Ishikawa (cell line): ENCODE data around the gene VTI1A.

Source experiments
- CEBPB ChIP-seq: IDR thresholded peaks from 2 replicates; pipeline ENCODE4 v1.6.1; 2012
- CREB1 ChIP-seq: IDR thresholded peaks from 2 replicates; pipeline ENCODE4 v1.6.1; 2012; ENCODE audit warnings: low read depth
- EGR1 ChIP-seq: IDR thresholded peaks from 2 replicates; pipeline ENCODE4 v1.6.1; 2012
- EP300 ChIP-seq: IDR thresholded peaks from 2 replicates; pipeline ENCODE4 v1.6.1; 2012; ENCODE audit warnings: borderline replicate concordance
- FOXM1 ChIP-seq: IDR thresholded peaks from 2 replicates; pipeline ENCODE4 v1.6.1; 2012; ENCODE audit warnings: low read depth, borderline replicate concordance
- NFIC ChIP-seq: IDR thresholded peaks from 2 replicates; pipeline ENCODE4 v1.6.1; 2012
- RAD21 ChIP-seq: IDR thresholded peaks from 2 replicates; pipeline ENCODE4 v1.6.1; 2012; ENCODE audit warnings: low read depth
- REST ChIP-seq: IDR thresholded peaks from 2 replicates; pipeline ENCODE4 v1.6.1; 2012; ENCODE audit warnings: low read depth, mild to moderate bottlenecking
- TAF1 ChIP-seq: IDR thresholded peaks from 2 replicates; pipeline ENCODE4 v1.6.1; 2012; ENCODE audit warnings: low read depth, mild to moderate bottlenecking
- TCF12 ChIP-seq: IDR thresholded peaks from 2 replicates; pipeline ENCODE4 v1.6.1; 2012; ENCODE audit warnings: low read depth
- TEAD4 ChIP-seq: IDR thresholded peaks from 2 replicates; pipeline ENCODE4 v1.6.1; 2012
- USF1 ChIP-seq: IDR thresholded peaks from 2 replicates; pipeline ENCODE4 v1.6.1; 2012
- YY1 ChIP-seq: IDR thresholded peaks from 2 replicates; pipeline ENCODE4 v1.6.1; 2012; ENCODE audit warnings: low read depth
- ZBTB7A ChIP-seq: IDR thresholded peaks from 2 replicates; pipeline ENCODE4 v1.6.1; 2012; ENCODE audit warnings: low read depth
- TF ChIP-seq, protein P1 (sequence below): IDR thresholded peaks from 2 replicates; pipeline ENCODE4 v1.6.1; 2012

VTI1A gene

GRCh38 chr10:112593023-112593422, 146.0 kb downstream of the VTI1A start:
- TF ChIP-seq TAF1 (no peak), TEAD4 (no peak), FOXM1 (no peak), NFIC (no peak), CREB1 (no peak), YY1 (no peak), TCF12 (no peak), ZBTB7A (no peak), CEBPB (no peak), REST (no peak), RAD21 (no peak), EP300 (no peak), USF1 (no peak)
- TF ChIP-seq, protein P1, sequence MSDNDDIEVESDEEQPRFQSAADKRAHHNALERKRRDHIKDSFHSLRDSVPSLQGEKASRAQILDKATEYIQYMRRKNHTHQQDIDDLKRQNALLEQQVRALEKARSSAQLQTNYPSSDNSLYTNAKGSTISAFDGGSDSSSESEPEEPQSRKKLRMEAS = no peak

GRCh38 chr10:112601214-112602090, 154.4 kb downstream of the VTI1A start:
- TF ChIP-seq EGR1 (no peak), YY1 (no peak), CEBPB (no peak), RAD21 (no peak), REST (no peak), CREB1 (no peak), TAF1 (no peak), USF1 (no peak)

GRCh38 chr10:112603062-112603461, 156.0 kb downstream of the VTI1A start:
- TF ChIP-seq TAF1 (no peak), REST (no peak), RAD21 (no peak), EP300 (no peak), ZBTB7A (no peak), YY1 (no peak), FOXM1 (no peak), TEAD4 (no peak), CEBPB (no peak)

DNA sequence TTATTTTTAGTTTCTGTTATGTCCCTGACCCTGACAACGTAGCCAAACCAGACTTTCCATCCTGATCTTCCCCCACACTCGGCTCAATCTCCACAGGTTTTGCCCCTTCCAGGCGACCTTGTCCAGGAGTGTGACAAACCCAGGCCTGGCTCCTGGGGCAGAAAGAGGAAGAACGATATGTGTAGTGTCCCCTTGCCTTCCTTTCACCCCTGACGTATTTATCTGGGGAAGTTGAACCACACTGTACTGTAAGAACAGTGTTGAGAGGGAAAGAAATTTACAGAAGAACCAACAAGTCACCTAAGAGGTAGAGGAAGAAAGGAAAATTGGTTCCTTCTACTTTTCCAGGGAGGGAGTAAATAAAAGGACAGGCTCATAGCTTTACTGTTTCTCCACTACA, 158.0 kb downstream of the VTI1A start:
- TF ChIP-seq EP300 = no peak
- TF ChIP-seq REST = no peak
- TF ChIP-seq TEAD4 = no peak
- no peak for TF ChIP-seq EGR1
- TF ChIP-seq ZBTB7A = no peak
- TF ChIP-seq CREB1 = no peak
- TF ChIP-seq USF1 = no peak
- TF ChIP-seq TCF12 = no peak
- no peak for TF ChIP-seq FOXM1
- no peak for TF ChIP-seq CEBPB
- TF ChIP-seq, protein P1 = no peak
- TF ChIP-seq YY1 = no peak
- TF ChIP-seq RAD21 = no peak
- TF ChIP-seq NFIC = no peak
- TF ChIP-seq TAF1 = no peak
